GM20431 (cell line): Measurements from ENCODE around the gene MBOAT7.
"Not testable (repeated sequence)": the region's sequence is repeated elsewhere in the genome, so short reads cannot be mapped to it uniquely, and the experiment has no call there.

Experiments
- in situ Hi-C: fragments of 300-500 bp; cut with MseI, MboI; formaldehyde crosslinking; loops from one replicate; pipeline ENCODE4 v1.15.0; 2020; ENCODE audit warnings: low sequenced_read_pairs; ENCODE audit not compliant: unreplicated experiment

The MBOAT7 gene

DNA sequence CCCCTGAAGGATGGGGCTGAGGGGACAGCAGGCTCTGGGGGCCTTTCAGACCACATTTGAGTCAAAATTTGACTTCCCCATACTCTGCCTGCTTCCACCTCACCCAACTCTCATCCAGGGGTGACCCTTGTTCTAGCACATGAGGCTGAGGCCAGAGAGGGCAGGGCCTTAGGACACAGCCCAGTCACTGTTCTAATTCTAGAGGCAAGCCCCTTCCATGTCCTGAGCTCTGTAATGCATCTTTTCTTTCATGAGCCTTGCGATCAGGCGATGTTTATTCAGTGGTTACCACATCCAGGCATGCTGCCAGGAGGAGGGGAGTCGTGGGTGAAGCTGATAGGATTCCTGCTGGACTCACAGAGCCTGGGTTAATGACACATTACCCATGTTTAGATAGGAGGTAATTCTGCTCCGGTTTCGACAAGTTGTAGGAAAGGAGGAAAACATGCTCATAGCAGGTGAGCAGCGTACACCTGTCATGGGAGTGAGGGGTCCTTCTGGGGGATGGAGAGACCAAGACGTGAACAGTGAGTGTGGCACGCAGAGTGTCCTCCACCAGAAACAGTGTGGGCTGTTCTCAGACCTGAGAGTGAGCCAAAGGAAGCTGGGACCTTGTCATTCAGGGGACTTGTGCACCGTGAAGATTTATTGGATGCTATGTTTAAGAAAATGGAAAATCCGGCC lies 20.6 kb upstream of the MBOAT7 start:
- in situ Hi-C loops, result no loop called here

DNA sequence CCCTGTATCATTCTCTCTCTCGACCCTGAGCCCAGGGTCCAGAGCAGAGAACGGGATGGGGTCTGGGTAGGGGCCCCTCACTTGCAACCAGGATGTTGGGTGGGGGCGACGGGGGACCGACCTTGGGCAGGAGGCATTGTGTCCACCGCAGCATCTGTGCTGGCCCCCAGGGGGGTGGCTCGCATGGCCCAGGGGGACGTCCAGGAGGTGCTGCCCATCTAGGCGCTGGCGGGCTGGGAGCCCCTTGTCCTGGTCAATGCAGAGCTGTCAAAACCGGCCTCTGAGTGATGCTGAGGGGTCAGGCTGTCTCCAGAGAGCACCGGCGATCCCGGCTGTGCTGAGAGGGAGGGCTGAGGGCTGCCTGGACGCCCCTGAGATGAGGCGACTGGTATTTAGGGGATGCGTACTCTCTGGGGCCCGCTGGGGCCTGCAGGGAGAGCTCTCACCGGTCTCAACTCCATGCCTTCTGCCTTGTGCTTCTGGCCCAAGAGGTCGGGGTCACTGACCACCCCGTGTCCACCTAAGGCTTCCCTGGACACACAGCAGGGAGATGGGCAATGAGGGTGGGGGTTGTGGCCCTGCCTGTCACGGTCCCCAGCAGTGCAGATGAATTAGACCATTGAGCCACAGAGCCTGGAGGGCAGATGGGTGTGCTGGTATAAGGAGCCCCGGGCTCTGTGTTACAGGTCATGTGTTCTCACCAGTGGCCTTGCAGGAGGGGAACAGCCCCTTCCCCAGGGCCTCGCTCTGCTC lies 19.9 kb upstream of the MBOAT7 start:
- in situ Hi-C loops, result no loop called here

DNA sequence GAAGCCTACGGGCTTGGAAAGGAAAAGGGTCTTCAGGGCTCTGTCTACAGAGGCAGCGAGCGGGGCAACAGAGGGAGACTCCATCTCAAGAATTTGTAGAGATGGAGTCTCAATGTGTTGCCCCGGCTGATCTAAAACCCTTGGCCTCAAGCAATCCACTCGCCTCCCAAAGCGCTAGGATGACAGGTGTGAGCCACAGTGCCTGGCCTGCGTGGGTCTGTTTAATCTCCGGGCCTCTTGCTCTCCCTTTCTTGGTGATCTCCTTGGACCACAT lies 19.3 kb upstream of the MBOAT7 start:
- in situ Hi-C loops, result no loop called here

DNA sequence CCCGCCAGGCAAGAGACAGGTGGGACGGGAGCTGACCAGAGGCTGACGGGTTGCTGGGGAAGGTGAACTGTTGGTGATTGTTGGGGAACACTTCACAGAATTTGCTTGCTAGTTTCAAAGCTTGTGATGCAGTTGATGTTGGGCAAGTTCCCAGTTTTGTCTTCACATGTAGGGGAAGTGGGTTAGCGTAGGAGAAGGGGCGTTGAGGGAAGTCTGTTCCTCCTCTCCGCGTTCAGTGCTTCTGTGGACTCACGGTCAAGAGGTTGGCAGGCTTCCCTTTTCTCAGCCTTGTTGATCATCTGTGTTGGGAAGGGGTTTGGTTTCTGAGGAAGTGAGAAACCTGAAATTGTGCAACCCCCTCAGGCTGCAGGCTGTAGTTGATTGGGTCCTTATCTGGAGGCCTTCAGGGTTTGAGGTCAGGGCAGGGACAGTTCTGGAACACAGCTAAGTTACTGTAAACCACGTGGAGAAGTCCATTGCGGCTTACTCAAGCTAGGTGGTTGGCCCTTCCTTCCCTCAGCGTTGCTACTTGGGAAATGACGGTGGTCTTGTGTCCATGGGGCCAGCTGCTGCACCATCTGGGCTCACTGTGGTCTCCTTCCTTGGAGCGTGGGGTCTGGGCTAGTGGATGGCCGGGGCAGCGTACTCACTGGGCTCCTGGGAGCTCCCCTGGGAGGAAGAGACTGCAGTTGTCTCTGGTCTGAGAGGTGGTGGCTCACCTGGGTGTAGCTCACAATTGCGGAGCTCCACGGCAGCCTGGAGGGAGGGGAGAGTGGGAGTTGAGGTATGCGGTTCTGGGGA lies 18.8 kb upstream of the MBOAT7 start:
- in situ Hi-C loops, result no loop called here

DNA sequence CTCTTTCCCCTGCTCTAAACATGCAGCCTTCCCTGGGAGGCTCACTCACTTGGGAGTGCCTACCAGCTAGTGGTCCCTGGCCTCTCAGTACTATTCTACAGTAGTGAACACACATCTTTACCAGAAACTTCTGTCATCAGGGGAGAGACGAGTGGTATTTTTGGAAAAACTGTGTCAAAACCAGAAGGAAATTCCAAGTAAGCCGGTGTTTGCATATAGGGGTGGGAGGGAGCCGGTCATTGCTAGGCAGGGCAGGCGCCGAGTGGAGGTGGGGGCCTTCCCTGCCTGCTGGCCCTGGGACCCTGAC lies 18.2 kb upstream of the MBOAT7 start:
- in situ Hi-C loops, result no loop called here

DNA sequence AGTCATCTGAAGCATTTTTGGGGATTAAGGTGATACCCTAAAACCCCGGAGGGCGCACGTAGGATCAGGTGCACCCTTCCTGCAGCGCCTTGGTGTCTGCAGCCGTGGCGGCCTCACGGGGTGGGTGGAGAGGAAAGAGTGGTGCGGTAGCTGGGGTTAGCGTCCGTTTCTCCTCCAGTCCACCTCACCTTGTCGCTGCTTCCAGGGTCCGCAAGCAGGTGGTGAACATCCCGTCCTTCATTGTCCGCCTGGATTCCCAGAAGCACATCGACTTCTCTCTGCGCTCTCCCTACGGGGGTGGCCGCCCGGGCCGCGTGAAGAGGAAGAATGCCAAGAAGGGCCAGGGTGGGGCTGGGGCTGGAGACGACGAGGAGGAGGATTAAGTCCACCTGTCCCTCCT lies 17.8 kb upstream of the MBOAT7 start:
- in situ Hi-C loops, result not testable (repeated sequence)

- in situ Hi-C loops, result no loop called here
Measured at GRCh38 chr19:54206831-54207177, 17.4 kb upstream of the MBOAT7 start.

- in situ Hi-C loops, result no loop called here
Measured at GRCh38 chr19:54206030-54206830, 16.9 kb upstream of the MBOAT7 start.

DNA sequence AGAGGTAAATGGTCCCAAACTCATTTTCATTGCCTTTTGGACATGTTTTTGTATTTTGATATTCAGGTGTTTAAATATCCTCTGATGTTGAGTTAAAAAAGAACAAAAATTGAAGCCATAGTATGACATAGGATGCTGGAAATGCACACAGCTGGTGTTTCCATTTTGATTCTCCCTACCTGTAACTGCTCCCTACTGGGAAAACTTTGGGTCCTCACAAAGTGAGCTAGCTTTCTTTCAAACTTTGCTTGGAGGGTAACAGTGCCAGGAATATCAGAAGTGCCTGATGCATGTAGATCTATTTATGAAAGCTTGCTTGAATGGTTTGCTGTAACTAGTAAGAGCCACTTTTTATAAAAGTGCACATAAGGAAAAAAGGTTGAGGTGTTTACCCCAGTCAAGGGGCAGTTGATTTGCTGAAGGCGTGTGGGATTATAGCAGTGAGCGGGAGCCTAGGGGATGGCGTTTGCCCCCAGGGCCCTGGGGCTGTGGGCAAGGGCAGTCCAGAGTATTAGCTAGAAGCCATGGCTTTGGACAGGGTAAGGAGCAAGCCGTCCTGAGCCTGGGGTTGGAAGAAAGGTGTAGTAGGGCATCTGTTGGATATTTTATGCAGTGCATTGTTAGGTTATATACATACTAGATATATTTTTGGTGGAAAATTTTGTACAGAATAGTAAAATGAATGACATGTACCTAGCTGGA lies 15.5 kb upstream of the MBOAT7 start:
- in situ Hi-C loops, result no loop called here

GRCh38 chr19:54203151-54203611 lies 13.8 kb upstream of the MBOAT7 start:
- in situ Hi-C loops, result no loop called here

DNA sequence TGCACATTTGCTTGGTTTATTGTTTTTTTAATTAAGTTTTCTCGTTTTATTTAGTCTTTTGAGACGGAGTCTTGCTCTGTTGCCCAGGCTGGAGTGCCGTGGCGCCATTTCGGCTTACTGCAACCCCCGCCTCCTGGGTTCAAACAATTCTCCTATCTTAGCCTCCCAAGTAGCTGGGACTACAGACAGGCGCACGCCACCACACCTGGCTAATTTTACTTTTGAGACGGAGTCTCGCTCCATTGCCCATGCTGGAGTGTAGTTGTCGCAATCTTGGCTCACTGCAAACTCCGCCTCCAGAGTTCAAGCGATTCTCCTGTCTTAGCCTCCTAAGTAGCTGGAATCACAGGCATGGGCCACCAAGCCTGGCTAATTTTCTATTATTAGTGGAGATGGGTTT lies 12.6 kb upstream of the MBOAT7 start:
- in situ Hi-C loops, result no loop called here

GRCh38 chr19:54201172-54201701 lies 11.9 kb upstream of the MBOAT7 start:
- in situ Hi-C loops, result no loop called here

DNA sequence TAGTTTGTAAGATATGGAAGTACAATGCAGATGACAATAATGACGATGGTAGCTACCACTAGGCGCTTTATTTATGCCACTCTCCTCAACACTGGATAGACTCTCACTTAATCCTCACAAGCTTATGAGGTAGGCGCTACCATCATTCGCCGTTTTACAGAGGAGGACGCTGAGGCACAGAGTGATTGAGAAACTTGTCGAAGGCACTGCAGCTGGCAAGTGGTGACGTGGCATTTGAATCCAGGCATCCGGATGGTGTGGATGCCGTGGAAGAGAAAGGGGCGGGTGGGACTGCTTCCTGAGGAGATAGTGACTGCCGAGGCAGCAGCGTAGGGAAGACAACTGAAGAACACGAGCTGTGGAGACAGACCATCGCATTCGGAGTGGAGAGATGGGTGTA lies 10.0 kb upstream of the MBOAT7 start:
- in situ Hi-C loops, result no loop called here

GRCh38 chr19:54197121-54197520 lies 7.7 kb upstream of the MBOAT7 start:
- in situ Hi-C loops, result no loop called here

- in situ Hi-C loops, result no loop called here
Measured at GRCh38 chr19:54196536-54196935, 7.2 kb upstream of the MBOAT7 start.

DNA sequence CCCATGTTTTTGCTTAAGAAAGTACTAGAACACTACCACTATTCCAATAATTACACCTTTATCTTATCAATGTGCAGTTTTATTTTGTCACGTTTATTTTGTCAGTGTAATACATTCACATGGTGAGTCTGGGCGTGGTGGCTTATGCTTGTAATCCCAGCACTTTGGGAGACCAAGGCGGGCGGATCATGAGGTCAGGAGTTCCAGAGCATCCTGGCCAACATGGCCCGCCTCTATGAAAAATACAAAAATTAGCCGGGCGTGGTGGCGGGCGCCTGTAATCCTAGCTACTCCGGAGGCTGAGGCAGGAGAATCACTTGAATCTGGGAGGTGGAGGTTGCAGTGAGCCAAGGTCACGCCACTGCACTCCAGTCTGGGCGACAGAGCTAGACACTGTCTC lies 5.1 kb upstream of the MBOAT7 start:
- in situ Hi-C loops, result not testable (repeated sequence)

DNA sequence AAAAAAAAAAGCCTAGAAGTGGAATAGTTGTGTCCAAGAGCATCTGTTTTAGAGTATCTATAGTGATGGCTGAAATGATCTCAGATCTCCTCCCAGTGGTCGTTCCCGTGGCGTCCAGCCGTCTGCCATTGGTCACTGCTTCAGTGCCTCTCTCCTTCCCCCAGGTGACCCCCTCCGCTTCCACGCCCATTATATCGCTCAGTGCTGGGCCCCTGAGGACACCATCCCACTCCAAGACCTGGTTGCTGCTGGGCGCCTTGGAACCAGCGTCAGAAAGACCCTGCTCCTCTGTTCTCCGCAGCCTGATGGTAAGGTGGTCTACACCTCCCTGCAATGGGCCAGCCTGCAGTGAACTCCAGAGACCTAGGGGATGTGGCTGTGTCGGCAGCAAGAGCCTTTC lies 3.6 kb upstream of the MBOAT7 start:
- in situ Hi-C loops, result no loop called here

DNA sequence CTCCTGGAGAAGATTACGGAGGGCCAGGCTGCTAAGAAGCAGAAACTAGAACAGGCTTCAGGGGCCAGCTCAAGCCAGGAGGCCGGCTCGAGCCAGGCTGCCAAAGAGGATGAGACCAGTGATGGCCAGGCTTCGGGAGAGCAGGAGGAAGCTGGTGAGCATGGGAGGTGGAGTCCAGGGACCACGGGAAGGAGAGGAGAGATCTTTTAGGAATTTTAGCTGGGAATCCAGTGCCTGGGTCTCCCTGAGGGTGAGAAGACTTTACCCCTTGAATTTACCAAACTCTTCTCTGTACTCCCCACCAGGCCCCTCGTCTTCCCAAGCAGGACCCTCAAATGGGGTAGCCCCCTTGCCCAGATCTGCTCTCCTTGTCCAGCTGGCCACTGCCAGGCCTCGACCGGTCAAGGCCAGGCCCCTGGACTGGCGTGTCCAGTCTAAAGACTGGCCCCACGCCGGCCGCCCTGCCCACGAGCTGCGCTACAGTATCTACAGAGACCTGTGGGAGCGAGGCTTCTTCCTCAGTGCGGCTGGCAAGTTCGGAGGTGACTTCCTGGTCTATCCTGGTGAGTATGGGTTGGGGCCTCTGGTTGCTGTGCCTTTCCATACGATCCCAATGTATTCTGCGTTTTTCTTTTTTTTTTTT lies 2.6 kb upstream of the MBOAT7 start:
- in situ Hi-C loops, result no loop called here

GRCh38 chr19:54191011-54191810 lies 1.8 kb upstream of the MBOAT7 start, which contains the start of gene TSEN34:
Gene TSEN34 (plus strand): TSS chr19:54191308. CDS start chr19:54191365, 57 bp downstream.
- in situ Hi-C loops, result no loop called here
